ENCODE results near the gene SPTBN1. TPM values are rescaled to one million over a fixed set of nuclear protein-coding genes. Genes with fewer than 3 reads are reported as not detected.

Gene SPTBN1
- total RNA-seq, 1 experiment from 2014 or later = 171 TPM

GRCh38 chr2:54559006-54559445, 102.9 kb downstream of the SPTBN1 start:
- Mint-ChIP-seq H3K4me1 (ENCODE audit: insufficient read depth, unreplicated experiment) (peaks cover 42% of the 10 kb centered on the region), H3K9me3 (ENCODE audit: unreplicated experiment) (no peaks in the 10 kb centered on the region), H3K27me3 (ENCODE audit: insufficient read depth, unreplicated experiment) (no peaks in the 10 kb centered on the region), H3K4me3 (ENCODE audit: unreplicated experiment) (peak overlapping the region; percentile 87), H3K27ac (ENCODE audit: low read depth, unreplicated experiment) (peak overlapping the region; percentile 96), H3K36me3 (ENCODE audit: insufficient read depth, unreplicated experiment) (peaks cover 13% of the 10 kb centered on the region)
- intact Hi-C loops (cut with micrococcal nuclease) = loop anchor here (1.0 to 2.0 kb wide), 2 partner anchors 26 to 56 kb away; no protein-coding TSS in a partner anchor
- ChIA-PET CTCF (interaction anchor here (0.5 to 3.7 kb wide), 19 partner anchors 9 to 568 kb away, joined by 3 to 32 read pairs (median 4); no protein-coding TSS in a partner anchor), POLR2A (interaction anchor here (0.6 to 12.1 kb wide), 33 partner anchors 8 to 858 kb away, joined by 3 to 427 read pairs (median 6); partner anchors contain the start of genes ACYP2, EML6, PSME4 and RTN4)
- no peak for TF ChIP-seq CTCF (IDR thresholded peaks at IDR 0.05; ENCODE audit: unreplicated experiment)
- BruUV-seq (replicated peaks) = no TSS peak
- peak; percentile 30 for DNase-seq (ENCODE audit: unreplicated experiment)

- Mint-ChIP-seq H3K36me3 (ENCODE audit: insufficient read depth, unreplicated experiment) (peaks cover 14% of the 10 kb centered on the region), H3K27me3 (ENCODE audit: insufficient read depth, unreplicated experiment) (no peaks in the 10 kb centered on the region), H3K4me1 (ENCODE audit: insufficient read depth, unreplicated experiment) (peaks cover 42% of the 10 kb centered on the region), H3K9me3 (ENCODE audit: unreplicated experiment) (no peaks in the 10 kb centered on the region), H3K27ac (ENCODE audit: low read depth, unreplicated experiment) (peak overlapping the region; percentile 96), H3K4me3 (ENCODE audit: unreplicated experiment) (peak overlapping the region; percentile 87)
- TSS peak; percentile 63 for BruUV-seq (replicated peaks)
- peak; percentile 89 for DNase-seq (ENCODE audit: unreplicated experiment)
- intact Hi-C loops (cut with micrococcal nuclease) = loop anchor here (1.0 to 2.0 kb wide), 4 partner anchors 12 to 55 kb away; no protein-coding TSS in a partner anchor
- TF ChIP-seq CTCF (IDR thresholded peaks at IDR 0.05; ENCODE audit: unreplicated experiment) = no peak
- CTCF ChIA-PET = interaction anchor here (0.5 to 3.7 kb wide), 18 partner anchors 10 to 453 kb away, joined by 3 to 32 read pairs (median 4); no protein-coding TSS in a partner anchor
- POLR2A ChIA-PET = interaction anchor here (0.7 to 12.1 kb wide), 36 partner anchors 11 to 773 kb away, joined by 3 to 427 read pairs (median 6); partner anchors contain the start of genes ACYP2, ASB3, EML6 and PSME4
These were observed 103.5 kb downstream of the SPTBN1 start for GRCh38 chr2:54559593-54560145.

GRCh38 chr2:54560146-54560881, 104.2 kb downstream of the SPTBN1 start:
- H3K36me3 Mint-ChIP-seq (ENCODE audit: insufficient read depth, unreplicated experiment) = peaks cover 14% of the 10 kb centered on the region
- peak; percentile 76 for DNase-seq (ENCODE audit: unreplicated experiment)
- CTCF ChIA-PET = interaction anchor here (0.6 to 3.7 kb wide), 13 partner anchors 10 to 454 kb away, joined by 3 to 32 read pairs (median 5); no protein-coding TSS in a partner anchor

More at GRCh38 chr2:54560146-54560881, 104.2 kb downstream of the SPTBN1 start:
- POLR2A ChIA-PET = interaction anchor here (0.6 to 12.1 kb wide), 31 partner anchors 12 to 774 kb away, joined by 3 to 427 read pairs (median 6); partner anchors contain the start of genes ACYP2, ASB3, EML6 and PSME4
- BruUV-seq (replicated peaks) = no TSS peak
- Mint-ChIP-seq H3K9me3 (ENCODE audit: unreplicated experiment) (no peaks in the 10 kb centered on the region), H3K27me3 (ENCODE audit: insufficient read depth, unreplicated experiment) (no peaks in the 10 kb centered on the region), H3K4me3 (ENCODE audit: unreplicated experiment) (peak overlapping the region; percentile 87), H3K27ac (ENCODE audit: low read depth, unreplicated experiment) (peak overlapping the region; percentile 96), H3K4me1 (ENCODE audit: insufficient read depth, unreplicated experiment) (peaks cover 39% of the 10 kb centered on the region)
- TF ChIP-seq CTCF (IDR thresholded peaks at IDR 0.05; ENCODE audit: unreplicated experiment) = no peak
- intact Hi-C loops (cut with micrococcal nuclease) = loop anchor here (1.0 kb wide), 2 partner anchors 11 to 38 kb away; no protein-coding TSS in a partner anchor
